ENCODE data around the gene PCDH17.

The PCDH17 gene

DNA sequence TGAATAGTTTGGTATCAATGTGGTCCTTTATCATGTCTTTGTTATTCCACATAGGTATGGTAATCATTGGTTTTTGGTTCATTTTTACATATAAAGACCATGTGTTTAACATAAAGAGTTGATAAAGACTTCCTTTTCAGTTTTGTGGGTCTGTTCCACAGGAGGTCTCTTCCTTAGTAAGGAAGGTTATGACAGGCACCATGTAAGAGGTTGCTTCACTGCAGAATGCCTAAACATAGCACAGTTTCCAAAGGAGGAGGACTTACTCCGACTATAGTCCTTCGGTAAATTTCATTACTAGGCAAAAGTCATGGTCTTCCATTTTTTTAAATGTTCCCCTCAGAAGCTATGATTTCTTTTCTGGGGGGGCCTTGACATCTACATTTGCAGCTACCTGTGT lies 27.1 kb upstream of the PCDH17 start:
- no peaks in the 10 kb centered on the region for H3K4me1 ChIP-seq
- no peaks in the 10 kb centered on the region for H3K36me3 ChIP-seq
- DNase-seq = no peak
- H3K9me3 ChIP-seq = no peaks in the 10 kb centered on the region
- H3K27me3 ChIP-seq = no peaks in the 10 kb centered on the region
- no peak overlapping the region for H3K4me3 ChIP-seq (ENCODE audit: low read depth, low read length)
- TF ChIP-seq, protein P1, sequence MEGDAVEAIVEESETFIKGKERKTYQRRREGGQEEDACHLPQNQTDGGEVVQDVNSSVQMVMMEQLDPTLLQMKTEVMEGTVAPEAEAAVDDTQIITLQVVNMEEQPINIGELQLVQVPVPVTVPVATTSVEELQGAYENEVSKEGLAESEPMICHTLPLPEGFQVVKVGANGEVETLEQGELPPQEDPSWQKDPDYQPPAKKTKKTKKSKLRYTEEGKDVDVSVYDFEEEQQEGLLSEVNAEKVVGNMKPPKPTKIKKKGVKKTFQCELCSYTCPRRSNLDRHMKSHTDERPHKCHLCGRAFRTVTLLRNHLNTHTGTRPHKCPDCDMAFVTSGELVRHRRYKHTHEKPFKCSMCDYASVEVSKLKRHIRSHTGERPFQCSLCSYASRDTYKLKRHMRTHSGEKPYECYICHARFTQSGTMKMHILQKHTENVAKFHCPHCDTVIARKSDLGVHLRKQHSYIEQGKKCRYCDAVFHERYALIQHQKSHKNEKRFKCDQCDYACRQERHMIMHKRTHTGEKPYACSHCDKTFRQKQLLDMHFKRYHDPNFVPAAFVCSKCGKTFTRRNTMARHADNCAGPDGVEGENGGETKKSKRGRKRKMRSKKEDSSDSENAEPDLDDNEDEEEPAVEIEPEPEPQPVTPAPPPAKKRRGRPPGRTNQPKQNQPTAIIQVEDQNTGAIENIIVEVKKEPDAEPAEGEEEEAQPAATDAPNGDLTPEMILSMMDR (IDR thresholded peaks at IDR 0.05; ENCODE audit: low read depth, low read length) = no peak

DNA sequence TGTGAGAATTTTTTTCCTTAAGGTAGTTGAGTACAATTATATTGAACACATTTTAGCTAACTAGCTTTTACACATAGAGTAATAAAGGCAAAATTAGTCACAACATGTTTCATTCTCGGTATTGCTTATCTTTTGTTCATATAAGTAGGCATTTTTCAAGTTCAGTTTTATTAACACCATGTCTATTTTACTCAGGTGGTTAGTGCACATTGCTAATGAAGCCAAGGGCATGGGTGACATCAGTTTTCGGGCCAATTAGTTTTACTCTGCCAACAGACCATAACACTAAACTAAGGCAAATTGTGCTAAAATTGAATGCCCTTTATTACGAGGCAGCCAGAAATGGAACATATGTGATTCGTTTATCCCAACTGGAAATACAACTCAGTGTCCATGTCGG lies 19.6 kb upstream of the PCDH17 start:
- no peaks in the 10 kb centered on the region for H3K9me3 ChIP-seq
- no peak overlapping the region for H3K4me3 ChIP-seq (ENCODE audit: low read depth, low read length)
- TF ChIP-seq, protein P1 (IDR thresholded peaks at IDR 0.05; ENCODE audit: low read depth, low read length) = no peak
- H3K36me3 ChIP-seq = no peaks in the 10 kb centered on the region
- DNase-seq = no peak
- no peaks in the 10 kb centered on the region for H3K27me3 ChIP-seq
- no peaks in the 10 kb centered on the region for H3K4me1 ChIP-seq

DNA sequence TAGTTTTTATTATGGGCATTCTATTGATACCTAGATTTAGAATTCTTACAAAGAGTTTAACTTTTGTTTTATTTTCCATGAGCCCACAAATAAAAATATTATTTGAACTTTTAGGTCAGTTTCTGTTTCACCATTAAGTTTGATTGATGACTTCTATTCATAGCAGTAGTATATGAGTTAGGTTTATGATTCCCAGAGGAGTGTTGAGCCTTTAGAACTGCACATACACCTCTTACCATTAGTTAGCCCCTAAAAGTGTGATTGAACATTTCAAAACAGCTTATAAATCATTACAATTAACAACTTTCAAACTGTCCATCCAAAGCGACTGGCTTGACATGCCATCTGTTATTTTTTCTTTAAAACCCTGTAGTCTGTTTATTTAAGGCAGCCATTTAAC lies 19.0 kb upstream of the PCDH17 start:
- DNase-seq = no peak

DNA sequence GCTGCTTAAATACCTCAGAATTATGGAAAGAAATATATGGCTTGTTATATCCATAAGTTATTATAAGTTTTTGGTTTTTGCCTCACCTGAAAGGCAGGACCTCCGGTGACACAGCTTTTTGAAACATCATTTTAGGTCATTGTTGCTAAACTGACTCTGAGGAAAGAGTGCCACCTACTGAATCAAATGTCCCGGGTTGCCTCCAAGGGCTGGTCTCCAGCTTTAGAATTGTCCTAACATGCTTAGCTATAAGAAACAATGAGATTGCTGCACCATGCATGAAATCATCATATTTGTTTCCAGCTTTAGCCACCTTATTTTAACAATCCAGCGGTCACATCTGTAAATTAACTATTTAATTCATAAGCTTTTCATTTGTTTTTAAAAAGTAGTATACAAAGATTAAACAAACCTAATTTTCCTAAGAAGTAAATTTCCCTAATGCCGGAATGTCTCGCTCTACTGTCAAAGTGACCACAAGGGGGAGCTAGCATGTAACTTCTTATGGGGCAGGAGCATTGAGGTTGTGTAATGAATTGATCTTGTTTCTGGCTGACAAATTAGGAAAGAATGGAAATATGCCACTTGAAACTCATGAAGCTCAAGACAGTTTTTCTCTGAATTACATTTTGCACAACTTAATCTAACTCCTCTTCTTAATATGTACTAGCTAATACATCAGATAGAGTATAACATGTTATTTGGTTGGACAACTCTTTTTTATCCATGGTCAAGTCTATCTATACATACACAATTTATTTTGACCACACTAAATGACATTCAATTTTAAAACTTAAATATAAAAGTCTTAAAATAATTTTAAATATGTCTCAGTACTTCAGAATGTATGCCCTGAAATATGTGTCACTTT lies 6.7 kb upstream of the PCDH17 start:
- no peaks in the 10 kb centered on the region for H3K9me3 ChIP-seq
- H3K4me1 ChIP-seq = peaks cover 6% of the 10 kb centered on the region
- H3K4me3 ChIP-seq (ENCODE audit: low read depth, low read length) = 0 out of 2 replicates have a peak overlapping the region, but pooled peaks have one; percentile 14
- no peaks in the 10 kb centered on the region for H3K27me3 ChIP-seq
- TF ChIP-seq, protein P1 (IDR thresholded peaks at IDR 0.05; ENCODE audit: low read depth, low read length) = peak; percentile 82
- no peaks in the 10 kb centered on the region for H3K36me3 ChIP-seq
- peak; percentile 73 for DNase-seq

More for the DNA sequence above, 19.0 kb upstream of the PCDH17 start:
- Histone ChIP-seq H3K36me3 (no peaks in the 10 kb centered on the region), H3K27me3 (no peaks in the 10 kb centered on the region), H3K4me1 (no peaks in the 10 kb centered on the region), H3K9me3 (no peaks in the 10 kb centered on the region), H3K4me3 (ENCODE audit: low read depth, low read length) (no peak overlapping the region)
- TF ChIP-seq, protein P1 (IDR thresholded peaks at IDR 0.05; ENCODE audit: low read depth, low read length) = no peak

DNA sequence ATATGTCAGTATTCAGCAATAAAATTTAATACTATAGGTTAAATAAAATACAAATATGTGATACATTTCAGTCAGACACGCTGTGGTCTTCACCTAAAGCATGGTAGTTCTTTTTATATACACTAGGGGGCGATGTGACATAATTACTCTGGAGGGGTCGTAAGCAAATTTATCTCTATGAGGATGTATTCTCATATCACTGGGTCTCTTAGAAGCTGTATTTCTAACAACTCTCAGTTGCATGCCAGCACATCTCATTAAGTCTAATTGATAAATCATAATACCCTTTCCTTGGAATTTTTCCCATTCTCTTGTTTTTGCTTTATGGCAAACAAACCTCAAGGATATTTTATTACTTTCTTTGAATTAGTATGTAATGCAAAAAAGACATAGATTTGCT lies 3.9 kb upstream of the PCDH17 start:
- no peaks in the 10 kb centered on the region for H3K27me3 ChIP-seq
- H3K4me3 ChIP-seq (ENCODE audit: low read depth, low read length) = no peak overlapping the region
- H3K4me1 ChIP-seq = peaks cover 6% of the 10 kb centered on the region
- peaks cover 2% of the 10 kb centered on the region; the same call in 1 of the 2 replicates for H3K9me3 ChIP-seq
- TF ChIP-seq, protein P1 (IDR thresholded peaks at IDR 0.05; ENCODE audit: low read depth, low read length) = peak; percentile 70
- peaks cover 1% of the 10 kb centered on the region; the same call in 1 of the 2 replicates for H3K36me3 ChIP-seq
- DNase-seq = no peak

DNA sequence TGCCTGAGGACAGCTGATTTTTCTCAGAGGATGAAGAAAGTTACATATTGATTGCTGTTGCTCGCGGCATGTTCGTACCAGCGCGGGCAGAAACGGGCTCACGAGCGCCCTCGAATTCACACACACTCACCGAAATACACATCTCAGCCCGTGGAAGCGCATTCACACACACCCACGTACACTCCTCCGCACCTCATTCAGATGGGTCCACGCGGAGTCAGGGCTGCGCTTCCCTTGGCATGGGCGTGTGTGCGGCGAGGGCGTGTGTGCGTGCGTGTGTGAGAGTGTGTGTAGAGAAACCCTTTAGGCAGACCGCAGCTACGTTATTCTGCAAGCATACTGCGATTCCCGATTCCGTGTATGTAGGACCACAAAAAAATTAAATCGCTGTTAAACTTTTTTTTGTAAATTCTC lies 2.1 kb upstream of the PCDH17 start:
- TF ChIP-seq, protein P1 (IDR thresholded peaks at IDR 0.05; ENCODE audit: low read depth, low read length) = peak; percentile 23; the same call in 1 of the 2 replicates

More for the DNA sequence above, 2.1 kb upstream of the PCDH17 start:
- H3K4me1 ChIP-seq = peaks cover 6% of the 10 kb centered on the region
- peaks cover 5% of the 10 kb centered on the region; the same call in 1 of the 2 replicates for H3K9me3 ChIP-seq
- peak; percentile 30 for DNase-seq
- no peaks in the 10 kb centered on the region for H3K27me3 ChIP-seq
- H3K4me3 ChIP-seq (ENCODE audit: low read depth, low read length) = peak overlapping the region; percentile 86
- H3K36me3 ChIP-seq = peaks cover 13% of the 10 kb centered on the region; the same call in 1 of the 2 replicates

Measured in BE2C (cell line).